ENCODE data around the gene RNASET2. TPM values are rescaled to one million over a fixed set of nuclear protein-coding genes. Genes with fewer than 3 reads are reported as not detected.
A peak's percentile ranks its signal among the peaks of the same experiment; 100 is the strongest.

RNASET2 gene
- total and polyA plus RNA-seq, 2 of the 13 experiments (the other 11 are each of a cell fraction or from before 2014, with no cell fraction given): 44.6 to 597 TPM

DNA sequence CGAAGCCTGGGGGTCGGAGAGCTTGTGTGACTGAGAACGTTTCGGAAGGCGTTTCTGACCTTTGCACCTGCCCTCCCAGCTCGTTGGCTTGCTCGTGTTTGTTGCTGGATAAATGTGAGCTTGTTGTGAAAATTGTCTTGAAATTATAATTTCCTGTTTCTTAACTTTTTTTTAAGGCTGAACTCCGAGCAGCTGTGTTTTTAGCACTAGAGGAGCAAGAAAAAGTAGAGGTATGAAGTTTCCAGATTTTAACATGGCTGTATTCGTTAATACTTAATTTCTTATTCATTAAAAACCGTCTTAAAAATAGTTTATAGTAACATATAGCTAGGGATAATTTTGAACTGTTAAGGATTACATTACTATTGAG lies 43.5 kb upstream of the RNASET2 start (continued):
- TF ChIP-seq, protein P1, sequence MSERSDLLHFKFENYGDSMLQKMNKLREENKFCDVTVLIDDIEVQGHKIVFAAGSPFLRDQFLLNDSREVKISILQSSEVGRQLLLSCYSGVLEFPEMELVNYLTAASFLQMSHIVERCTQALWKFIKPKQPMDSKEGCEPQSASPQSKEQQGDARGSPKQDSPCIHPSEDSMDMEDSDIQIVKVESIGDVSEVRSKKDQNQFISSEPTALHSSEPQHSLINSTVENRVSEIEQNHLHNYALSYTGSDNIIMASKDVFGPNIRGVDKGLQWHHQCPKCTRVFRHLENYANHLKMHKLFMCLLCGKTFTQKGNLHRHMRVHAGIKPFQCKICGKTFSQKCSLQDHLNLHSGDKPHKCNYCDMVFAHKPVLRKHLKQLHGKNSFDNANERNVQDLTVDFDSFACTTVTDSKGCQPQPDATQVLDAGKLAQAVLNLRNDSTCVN (CRISPR knock-in tag; IDR thresholded peaks at IDR 0.05; ENCODE audit: borderline replicate concordance): 0 out of 2 replicates have a peak, but pooled peaks have one; percentile 14
- TF ChIP-seq POLR2AphosphoS5 (IDR thresholded peaks at IDR 0.05; ENCODE audit: low read depth, low read length) (peak; percentile 40; the same call in 1 of the 2 replicates), RCOR2 (CRISPR knock-in tag; IDR thresholded peaks at IDR 0.05) (no peak), LCORL (IDR thresholded peaks at IDR 0.05) (no peak), LCORL (CRISPR knock-in tag; IDR thresholded peaks at IDR 0.05) (0 out of 2 replicates have a peak, but pooled peaks have one; percentile 9)

DNA sequence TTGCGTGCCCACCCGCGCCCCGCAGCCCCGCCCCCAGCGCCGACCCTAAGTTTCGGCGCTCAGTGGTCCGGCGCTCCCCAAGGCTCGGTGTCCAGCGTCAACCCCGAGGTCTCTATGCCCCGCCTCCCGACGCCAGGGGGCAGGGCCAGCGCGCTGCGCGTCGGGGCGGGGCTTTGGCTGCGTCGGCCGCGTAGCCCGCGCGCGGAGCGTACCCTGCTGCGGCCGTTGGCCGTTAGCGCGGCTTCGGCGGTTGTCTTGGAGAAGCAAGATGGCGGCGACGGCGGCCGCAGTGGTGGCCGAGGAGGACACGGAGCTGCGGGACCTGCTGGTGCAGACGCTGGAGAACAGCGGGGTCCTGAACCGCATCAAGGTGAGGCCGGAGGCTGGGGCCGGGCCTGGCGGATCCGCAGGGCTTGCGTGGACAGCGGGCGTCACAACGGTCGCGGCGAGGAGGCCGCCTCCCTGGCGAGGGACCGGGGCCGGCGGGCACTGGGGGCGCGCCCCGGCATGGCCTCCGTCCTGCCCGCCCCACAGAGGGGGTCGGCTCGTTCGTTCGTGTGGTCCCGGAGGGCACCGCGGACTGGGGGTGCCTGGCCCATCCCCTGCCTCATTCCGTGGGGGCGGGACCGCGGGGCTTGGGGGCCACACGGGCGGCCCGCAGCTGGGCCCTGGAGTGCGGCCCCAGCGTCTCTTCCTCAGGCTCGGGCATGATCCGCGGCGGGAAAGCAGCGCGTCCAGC lies 43.0 kb upstream of the RNASET2 start, which contains the start of gene CEP43:
TSS of gene CEP43 (plus strand) at position 253 of the 739 bp plus-strand sequence. CDS start at position 269, 16 bp downstream.
- POLR2A ChIA-PET: interaction anchor here (0.6 to 3.1 kb wide), 11 partner anchors 10 to 383 kb away, joined by 3 to 18 read pairs (median 3); partner anchors contain the start of genes CCR6 and RNASET2
- WGBS (ENCODE audit: low lambda C conversion rate): 1% methylated on average over 17 of the region's 93 CpGs
- H3K36me3 ChIP-seq (replicated peaks in 1 of 2; ENCODE audit: control insufficient read depth in 1 of 2, insufficient read depth in 2 of 2, low read length in 2 of 2): peaks cover 9 to 37% of the 10 kb centered on the region in 2 experiments
- peak within 1 kb of the TSS; percentile 91 to 99 (median 97) for H3K4me3 ChIP-seq (replicated peaks in 1 of 3; ENCODE audit: insufficient read depth in 1 of 3, low read depth in 2 of 3, low read length in 3 of 3)
- H3K4me2 ChIP-seq (ENCODE audit: low read depth, low read length): peak within 1 kb of the TSS; percentile 98
- H4K20me1 ChIP-seq (ENCODE audit: insufficient read depth, low read length): peaks cover 17% of the 10 kb centered on the region
- no peaks in the 10 kb centered on the region; a peak in 1 of 5 replicates for H3K27me3 ChIP-seq (ENCODE audit: control insufficient read depth in 1 of 2, insufficient read depth in 2 of 2, low read length in 2 of 2)
- ATAC-seq (peak; percentile 92), DNase-seq (ENCODE audit: low spot score) (peak; percentile 95), FAIRE-seq (peak; percentile 43)
- intact Hi-C loops (cut with micrococcal nuclease; ENCODE audit: unreplicated experiment): no loop called here
- in situ Hi-C loops (cut with HindIII; ENCODE audit: extremely low pct_ligation_motif_present, low pct_unique_long_range_greater_than_20kb): no loop called here
- CTCF ChIA-PET (ENCODE audit: low intra/inter-chr PET ratio, low total read pairs): interaction anchor here (1.4 kb wide), 1 partner anchor 142 kb away, joined by 3 read pairs; no protein-coding TSS in a partner anchor
- H3K9me3 ChIP-seq (ENCODE audit: low read length): no peaks in the 10 kb centered on the region
- no TSS peak for BruUV-seq (replicated peaks)
- peaks cover 54% of the 10 kb centered on the region for H3K4me1 ChIP-seq (ENCODE audit: insufficient read depth, low read length)
- peak within 1 kb of the TSS; percentile 82 for H3K27ac ChIP-seq (ENCODE audit: extremely low read length, insufficient read depth, low read length)
- H3K79me2 ChIP-seq (ENCODE audit: insufficient read depth, low read length): peaks cover 89% of the 10 kb centered on the region
- peak within 1 kb of the TSS; percentile 92 for H3K9ac ChIP-seq (ENCODE audit: insufficient read depth, low read depth, low read length)
- H2AFZ ChIP-seq (ENCODE audit: low read length): no peak within 1 kb of the TSS
- TF ChIP-seq HNRNPL (IDR thresholded peaks at IDR 0.05; ENCODE audit: low read depth, low read length) (no peak), U2AF2 (IDR thresholded peaks at IDR 0.05; ENCODE audit: low read depth, low read length) (0 out of 2 replicates have a peak, but pooled peaks have one; percentile 82), CBX1 (IDR thresholded peaks at IDR 0.05; ENCODE audit: low read depth) (peak; percentile 7), HNF4G (IDR thresholded peaks at IDR 0.05; ENCODE audit: borderline replicate concordance, low read depth, low read length) (peak; percentile 32; the same call in 1 of the 2 replicates), HNF4G (CRISPR knock-in tag; IDR thresholded peaks at IDR 0.05; ENCODE audit: borderline replicate concordance, low read depth) (peak; percentile 86), THAP11 (CRISPR knock-in tag; IDR thresholded peaks at IDR 0.05) (peak; percentile 87), MEIS1 (CRISPR knock-in tag; IDR thresholded peaks at IDR 0.05; ENCODE audit: borderline replicate concordance) (no peak), KDM5A (IDR thresholded peaks at IDR 0.05; ENCODE audit: borderline replicate concordance, low read length) (peak; percentile 80), CCAR2 (optimal IDR thresholded peaks at IDR 0.05; ENCODE audit: low read depth, low read length) (no peak), ZNF124 (CRISPR knock-in tag; IDR thresholded peaks at IDR 0.05) (no peak)
- TF ChIP-seq, protein P2, sequence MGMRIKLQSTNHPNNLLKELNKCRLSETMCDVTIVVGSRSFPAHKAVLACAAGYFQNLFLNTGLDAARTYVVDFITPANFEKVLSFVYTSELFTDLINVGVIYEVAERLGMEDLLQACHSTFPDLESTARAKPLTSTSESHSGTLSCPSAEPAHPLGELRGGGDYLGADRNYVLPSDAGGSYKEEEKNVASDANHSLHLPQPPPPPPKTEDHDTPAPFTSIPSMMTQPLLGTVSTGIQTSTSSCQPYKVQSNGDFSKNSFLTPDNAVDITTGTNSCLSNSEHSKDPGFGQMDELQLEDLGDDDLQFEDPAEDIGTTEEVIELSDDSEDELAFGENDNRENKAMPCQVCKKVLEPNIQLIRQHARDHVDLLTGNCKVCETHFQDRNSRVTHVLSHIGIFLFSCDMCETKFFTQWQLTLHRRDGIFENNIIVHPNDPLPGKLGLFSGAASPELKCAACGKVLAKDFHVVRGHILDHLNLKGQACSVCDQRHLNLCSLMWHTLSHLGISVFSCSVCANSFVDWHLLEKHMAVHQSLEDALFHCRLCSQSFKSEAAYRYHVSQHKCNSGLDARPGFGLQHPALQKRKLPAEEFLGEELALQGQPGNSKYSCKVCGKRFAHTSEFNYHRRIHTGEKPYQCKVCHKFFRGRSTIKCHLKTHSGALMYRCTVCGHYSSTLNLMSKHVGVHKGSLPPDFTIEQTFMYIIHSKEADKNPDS (CRISPR knock-in tag; IDR thresholded peaks at IDR 0.05): 0 out of 2 replicates have a peak, but pooled peaks have one; percentile 70
- TF ChIP-seq, protein P3, sequence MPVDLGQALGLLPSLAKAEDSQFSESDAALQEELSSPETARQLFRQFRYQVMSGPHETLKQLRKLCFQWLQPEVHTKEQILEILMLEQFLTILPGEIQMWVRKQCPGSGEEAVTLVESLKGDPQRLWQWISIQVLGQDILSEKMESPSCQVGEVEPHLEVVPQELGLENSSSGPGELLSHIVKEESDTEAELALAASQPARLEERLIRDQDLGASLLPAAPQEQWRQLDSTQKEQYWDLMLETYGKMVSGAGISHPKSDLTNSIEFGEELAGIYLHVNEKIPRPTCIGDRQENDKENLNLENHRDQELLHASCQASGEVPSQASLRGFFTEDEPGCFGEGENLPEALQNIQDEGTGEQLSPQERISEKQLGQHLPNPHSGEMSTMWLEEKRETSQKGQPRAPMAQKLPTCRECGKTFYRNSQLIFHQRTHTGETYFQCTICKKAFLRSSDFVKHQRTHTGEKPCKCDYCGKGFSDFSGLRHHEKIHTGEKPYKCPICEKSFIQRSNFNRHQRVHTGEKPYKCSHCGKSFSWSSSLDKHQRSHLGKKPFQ (CRISPR knock-in tag; IDR thresholded peaks at IDR 0.05; ENCODE audit: insufficient replicate concordance): peak; percentile 87

All from HepG2 (cell line).